Glutamatergic neuron (in vitro differentiated cells): ENCODE data around the gene ATP6V1G3. TPM values are rescaled to one million over a fixed set of nuclear protein-coding genes. Genes with fewer than 3 reads are reported as not detected.
"Not testable (repeated sequence)": the region's sequence is repeated elsewhere in the genome, so short reads cannot be mapped to it uniquely, and the experiment has no call there.

ENCODE experiments used
- DNase-seq: peaks from one replicate; pipeline ENCODE4 v3.0.0; 2022
- H3K27ac Mint-ChIP-seq: one replicate; pipeline ENCODE4 v1.8.0; 2020; ENCODE audit warnings: mild to moderate bottlenecking, mixed read lengths, inconsistent platforms; ENCODE audit not compliant: unreplicated experiment
- H3K27me3 Mint-ChIP-seq: one replicate; pipeline ENCODE4 v1.8.0; 2020; ENCODE audit warnings: mild to moderate bottlenecking, moderate library complexity, mixed read lengths, inconsistent platforms; ENCODE audit not compliant: unreplicated experiment
- H3K36me3 Mint-ChIP-seq: one replicate; pipeline ENCODE4 v1.8.0; 2020; ENCODE audit warnings: mild to moderate bottlenecking, mixed read lengths, inconsistent platforms; ENCODE audit not compliant: unreplicated experiment
- H3K4me1 Mint-ChIP-seq: one replicate; pipeline ENCODE4 v1.8.0; 2020; ENCODE audit warnings: mild to moderate bottlenecking, low read depth, mixed read lengths, inconsistent platforms; ENCODE audit not compliant: unreplicated experiment
- H3K4me3 Mint-ChIP-seq: one replicate; pipeline ENCODE4 v1.8.0; 2020; ENCODE audit warnings: mild to moderate bottlenecking, mixed read lengths, inconsistent platforms; ENCODE audit not compliant: unreplicated experiment
- H3K9me3 Mint-ChIP-seq: one replicate; pipeline ENCODE4 v1.8.0; 2020; ENCODE audit warnings: mild to moderate bottlenecking, moderate library complexity, mixed read lengths, inconsistent platforms; ENCODE audit not compliant: unreplicated experiment
- total RNA-seq: library from RNA; stranded (reverse); fragmentation: NEBNext Ultra II Directional; extraction: Animal tissue kit (Norgen Biotek cat#: 25700); gene quantifications from one replicate; pipeline ENCODE4 v1.2.1, GENCODE V29; 2021; ENCODE audit not compliant: unreplicated experiment
- TF ChIP-seq, protein P1 (sequence below): fragments of 200-600 bp; sonication (generic); IDR thresholded peaks from one replicate; pipeline ENCODE4 v1.5.0; 2021; ENCODE audit not compliant: partially characterized antibody, unreplicated experiment

The ATP6V1G3 gene
- total RNA-seq, 1 donor from 2014 or later = not detected

DNA sequence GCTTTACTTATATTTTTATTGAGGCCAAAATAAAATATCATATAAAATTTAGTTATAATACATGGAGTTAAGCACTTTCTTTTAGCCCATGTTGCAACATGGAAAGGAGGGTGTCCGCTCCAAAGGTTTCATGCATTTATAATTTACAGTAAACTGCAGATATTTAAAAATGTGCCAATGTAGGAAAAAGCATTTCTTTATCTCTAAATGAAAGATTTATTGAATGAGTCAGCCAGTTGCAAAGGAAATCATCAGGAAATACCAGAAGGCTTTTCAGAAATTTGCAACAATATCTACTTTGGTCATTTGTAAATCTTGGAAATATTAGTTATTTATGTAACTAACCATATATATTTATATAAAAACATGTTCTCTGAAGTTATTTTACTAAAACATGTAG is 12.1 kb downstream of the ATP6V1G3 start:
- TF ChIP-seq, protein P1, sequence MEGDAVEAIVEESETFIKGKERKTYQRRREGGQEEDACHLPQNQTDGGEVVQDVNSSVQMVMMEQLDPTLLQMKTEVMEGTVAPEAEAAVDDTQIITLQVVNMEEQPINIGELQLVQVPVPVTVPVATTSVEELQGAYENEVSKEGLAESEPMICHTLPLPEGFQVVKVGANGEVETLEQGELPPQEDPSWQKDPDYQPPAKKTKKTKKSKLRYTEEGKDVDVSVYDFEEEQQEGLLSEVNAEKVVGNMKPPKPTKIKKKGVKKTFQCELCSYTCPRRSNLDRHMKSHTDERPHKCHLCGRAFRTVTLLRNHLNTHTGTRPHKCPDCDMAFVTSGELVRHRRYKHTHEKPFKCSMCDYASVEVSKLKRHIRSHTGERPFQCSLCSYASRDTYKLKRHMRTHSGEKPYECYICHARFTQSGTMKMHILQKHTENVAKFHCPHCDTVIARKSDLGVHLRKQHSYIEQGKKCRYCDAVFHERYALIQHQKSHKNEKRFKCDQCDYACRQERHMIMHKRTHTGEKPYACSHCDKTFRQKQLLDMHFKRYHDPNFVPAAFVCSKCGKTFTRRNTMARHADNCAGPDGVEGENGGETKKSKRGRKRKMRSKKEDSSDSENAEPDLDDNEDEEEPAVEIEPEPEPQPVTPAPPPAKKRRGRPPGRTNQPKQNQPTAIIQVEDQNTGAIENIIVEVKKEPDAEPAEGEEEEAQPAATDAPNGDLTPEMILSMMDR = no peak
- no peaks in the 10 kb centered on the region for H3K27me3 Mint-ChIP-seq
- no peak overlapping the region for H3K27ac Mint-ChIP-seq
- H3K4me1 Mint-ChIP-seq = peaks cover 23% of the 10 kb centered on the region
- H3K4me3 Mint-ChIP-seq = no peak overlapping the region
- H3K36me3 Mint-ChIP-seq = no peaks in the 10 kb centered on the region
- no peak for DNase-seq
- peaks cover 1% of the 10 kb centered on the region for H3K9me3 Mint-ChIP-seq

DNA sequence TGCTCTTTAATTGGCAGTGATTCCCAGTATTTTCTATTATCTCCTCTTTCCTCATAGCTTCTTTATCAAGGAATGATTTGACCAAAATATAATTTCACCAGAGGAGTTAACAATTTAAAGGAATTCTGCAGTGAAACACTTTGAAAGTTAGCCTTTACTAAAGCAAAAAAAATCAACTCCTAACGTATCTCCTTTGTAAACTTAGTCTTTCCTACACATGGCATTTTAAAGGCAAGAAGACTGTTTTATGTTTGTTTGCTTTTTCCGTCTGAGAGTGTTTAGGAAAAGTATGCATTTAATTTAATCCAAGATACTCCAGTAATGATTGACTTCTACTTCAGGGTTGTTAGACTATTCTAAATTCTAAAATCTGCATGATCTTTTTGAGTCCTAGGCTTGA is 15.9 kb downstream of the ATP6V1G3 start:
- no peak overlapping the region for H3K4me3 Mint-ChIP-seq
- H3K27me3 Mint-ChIP-seq = no peaks in the 10 kb centered on the region
- H3K9me3 Mint-ChIP-seq = peaks cover 1% of the 10 kb centered on the region
- no peak for DNase-seq
- H3K27ac Mint-ChIP-seq = no peak overlapping the region
- H3K4me1 Mint-ChIP-seq = peaks cover 11% of the 10 kb centered on the region
- TF ChIP-seq, protein P1 = no peak
- no peaks in the 10 kb centered on the region for H3K36me3 Mint-ChIP-seq

DNA sequence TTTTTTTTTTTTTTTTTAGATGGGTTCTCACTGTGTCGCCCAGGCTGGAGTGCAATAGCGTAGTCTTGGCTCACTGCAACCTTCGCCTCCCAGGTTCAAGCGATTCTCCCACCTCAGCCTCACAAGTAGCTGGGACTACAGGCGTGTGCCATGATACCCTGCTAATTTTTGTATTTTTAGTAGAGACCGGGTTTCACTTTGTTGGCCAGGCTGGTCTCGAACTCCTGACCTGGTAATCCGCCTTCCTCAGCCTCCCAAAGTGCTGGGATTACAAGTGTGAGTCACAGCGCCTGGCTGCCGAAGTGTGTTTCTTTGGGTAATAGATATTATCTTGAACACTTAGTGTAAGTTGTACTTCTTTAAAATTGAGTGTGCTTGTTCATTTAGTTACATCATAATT is 16.4 kb downstream of the ATP6V1G3 start:
- H3K4me3 Mint-ChIP-seq, H3K9me3 Mint-ChIP-seq, H3K36me3 Mint-ChIP-seq, H3K27me3 Mint-ChIP-seq, H3K27ac Mint-ChIP-seq, DNase-seq: not testable (repeated sequence)
- peaks cover 11% of the 10 kb centered on the region for H3K4me1 Mint-ChIP-seq

DNA sequence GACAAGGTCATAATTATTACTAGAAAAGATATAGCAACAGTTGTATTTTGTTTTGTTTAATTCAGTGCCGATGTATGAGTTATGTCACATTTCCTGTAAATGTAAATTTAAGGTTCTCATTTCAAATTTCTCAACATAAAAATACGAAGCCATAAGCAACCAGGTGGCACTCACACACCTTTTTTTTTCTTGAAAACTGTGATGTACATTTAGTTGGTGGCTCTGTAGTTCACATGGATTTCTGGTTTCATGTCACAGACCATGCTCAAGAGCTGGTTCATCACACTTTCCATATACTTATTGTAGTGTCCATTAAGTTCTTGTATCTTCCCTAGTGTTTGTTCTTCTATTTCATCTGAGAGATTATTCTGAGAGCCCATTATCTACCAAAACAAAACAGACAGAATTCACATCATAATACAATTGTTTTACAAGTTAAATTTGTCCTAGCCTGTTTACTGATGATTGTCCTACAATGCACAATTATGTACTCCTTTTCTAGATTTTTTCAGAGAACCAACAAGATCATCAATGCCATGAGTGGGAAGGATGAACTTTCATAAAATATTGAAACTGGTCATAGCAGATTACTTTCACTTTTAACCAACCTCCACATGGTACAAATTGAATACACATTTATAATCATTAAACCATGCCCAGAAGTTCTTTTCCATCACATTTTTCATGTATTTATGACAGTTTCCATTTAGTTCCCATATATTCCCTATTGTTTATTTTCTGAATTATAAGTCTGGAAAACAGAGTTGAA is 17.1 kb downstream of the ATP6V1G3 start:
- no peaks in the 10 kb centered on the region for H3K27me3 Mint-ChIP-seq
- H3K9me3 Mint-ChIP-seq = peaks cover 1% of the 10 kb centered on the region
- no peak overlapping the region for H3K27ac Mint-ChIP-seq
- no peaks in the 10 kb centered on the region for H3K36me3 Mint-ChIP-seq
- TF ChIP-seq, protein P1 = no peak
- peaks cover 11% of the 10 kb centered on the region for H3K4me1 Mint-ChIP-seq
- DNase-seq = no peak
- no peak overlapping the region for H3K4me3 Mint-ChIP-seq

DNA sequence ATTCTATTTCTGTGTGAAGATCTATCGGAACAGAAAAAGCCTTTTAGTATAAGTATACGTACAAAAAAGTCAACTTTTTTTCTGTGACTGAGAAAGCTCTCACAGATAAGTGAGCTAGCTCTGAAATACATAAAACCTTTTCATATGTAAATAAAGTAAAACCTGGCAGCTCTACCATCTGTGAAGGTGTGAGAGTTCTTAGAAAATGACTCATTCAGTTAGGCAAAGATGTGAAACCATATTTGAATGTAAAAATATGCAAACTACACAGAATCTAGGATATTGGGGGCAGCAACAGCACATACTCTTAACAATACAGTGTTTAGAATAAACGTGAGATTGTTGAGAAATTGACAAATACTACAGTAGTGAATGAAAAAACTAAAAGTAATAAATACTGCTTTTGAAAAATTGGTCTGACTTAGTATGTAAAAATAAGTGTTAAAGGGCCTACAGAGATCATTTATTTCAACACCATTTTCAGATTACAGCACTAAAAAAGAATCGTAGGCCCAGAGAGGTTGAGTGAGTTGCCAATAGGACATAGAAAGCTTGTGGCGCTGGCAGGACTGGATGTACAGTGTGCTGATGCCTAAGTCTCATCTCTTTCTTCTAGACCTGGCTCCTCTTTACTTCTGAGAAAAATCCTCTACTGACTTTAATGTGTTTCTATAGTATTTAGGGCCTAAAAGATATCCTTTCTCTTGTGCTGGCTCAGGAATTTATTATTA is 19.8 kb downstream of the ATP6V1G3 start:
- Mint-ChIP-seq H3K27ac (no peak overlapping the region), H3K4me1 (peaks cover 5% of the 10 kb centered on the region), H3K9me3 (no peaks in the 10 kb centered on the region), H3K36me3 (no peaks in the 10 kb centered on the region), H3K4me3 (no peak overlapping the region), H3K27me3 (peaks cover 2% of the 10 kb centered on the region)
- TF ChIP-seq, protein P1 = no peak
- no peak for DNase-seq
